NCI-H187 treated with DMSO at 0.1 percent for 48 hours (cell line): ENCODE data around the gene OR13C5.
"Not testable (repeated sequence)": the region's sequence is repeated elsewhere in the genome, so short reads cannot be mapped to it uniquely, and the experiment has no call there.

Source experiments
- DNase-seq: peaks from one replicate; lab custom pipeline; 2025; lab: John Stamatoyannopoulos, UW

OR13C5 gene, protein sequence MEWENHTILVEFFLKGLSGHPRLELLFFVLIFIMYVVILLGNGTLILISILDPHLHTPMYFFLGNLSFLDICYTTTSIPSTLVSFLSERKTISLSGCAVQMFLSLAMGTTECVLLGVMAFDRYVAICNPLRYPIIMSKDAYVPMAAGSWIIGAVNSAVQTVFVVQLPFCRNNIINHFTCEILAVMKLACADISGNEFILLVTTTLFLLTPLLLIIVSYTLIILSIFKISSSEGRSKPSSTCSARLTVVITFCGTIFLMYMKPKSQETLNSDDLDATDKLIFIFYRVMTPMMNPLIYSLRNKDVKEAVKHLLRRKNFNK

DNA sequence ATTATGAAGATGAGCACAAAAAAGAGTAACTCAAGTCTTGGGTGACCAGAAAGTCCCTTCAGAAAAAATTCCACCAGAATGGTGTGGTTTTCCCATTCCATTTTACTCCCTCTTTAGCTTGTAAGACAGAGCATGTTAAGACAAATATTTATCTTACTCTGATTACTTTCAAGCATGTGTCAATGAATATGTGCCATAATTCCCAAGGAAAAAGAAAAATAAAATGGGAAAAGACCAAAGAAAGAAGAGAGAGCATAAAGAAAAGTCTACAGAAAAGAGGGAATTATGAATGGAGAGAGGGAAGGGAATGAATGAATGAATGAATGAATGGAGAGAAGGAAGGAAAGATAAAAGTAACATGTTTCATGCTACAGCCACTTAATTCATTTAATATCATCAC, at the start of gene OR13C5:
Gene OR13C5 (minus strand): TSS at position 101 of the 400 bp plus-strand sequence. CDS start 0 bp downstream, at position 101.
- DNase-seq = not testable (repeated sequence)

DNA sequence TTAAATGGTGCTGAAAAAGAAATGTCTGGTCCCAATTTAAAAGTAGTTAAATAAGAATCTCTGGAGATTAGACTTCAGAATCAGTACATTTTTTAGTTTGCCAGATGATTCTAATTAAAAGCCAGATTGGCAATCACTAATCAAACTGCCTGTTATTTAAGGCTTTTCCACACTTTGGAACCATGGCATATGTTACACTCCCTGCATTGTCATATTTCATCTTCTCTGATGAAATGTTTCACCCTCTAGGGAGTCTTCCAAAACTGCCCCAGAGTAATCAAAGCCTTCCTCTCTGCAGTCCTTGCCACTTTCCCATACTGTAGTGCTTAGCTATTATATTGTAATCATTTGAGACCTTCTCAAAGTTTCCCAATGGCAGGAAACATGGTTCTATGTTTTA, 36.2 kb upstream of the OR13C5 start:
- DNase-seq = no peak

DNA sequence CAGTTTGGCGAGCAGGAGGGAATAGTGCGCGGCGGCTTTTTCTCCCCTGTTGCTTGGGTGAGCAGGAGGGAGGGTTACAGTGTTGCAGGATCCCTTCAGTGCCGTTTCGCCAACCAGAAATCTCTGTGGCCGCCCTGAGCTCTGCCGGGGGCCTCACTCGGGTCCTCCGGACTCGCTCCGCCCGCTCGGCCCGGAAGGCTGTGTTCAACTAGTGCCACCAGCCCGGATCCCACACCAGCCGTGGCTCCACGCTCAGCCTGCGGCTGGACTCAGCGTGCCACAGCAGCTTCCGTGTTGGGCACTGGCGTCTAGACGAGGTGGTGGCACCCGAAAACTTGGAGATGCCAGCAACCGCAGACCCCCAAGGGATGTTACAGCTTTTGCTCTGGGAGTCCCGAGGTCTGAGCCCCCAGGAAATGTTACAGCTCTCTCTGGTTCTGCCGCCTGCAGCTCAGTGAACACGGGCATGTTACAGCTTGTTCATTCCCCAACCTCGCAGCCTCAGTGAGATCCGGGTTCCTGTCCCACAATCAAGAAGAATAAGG, 34.8 kb upstream of the OR13C5 start:
- DNase-seq = no peak

DNA sequence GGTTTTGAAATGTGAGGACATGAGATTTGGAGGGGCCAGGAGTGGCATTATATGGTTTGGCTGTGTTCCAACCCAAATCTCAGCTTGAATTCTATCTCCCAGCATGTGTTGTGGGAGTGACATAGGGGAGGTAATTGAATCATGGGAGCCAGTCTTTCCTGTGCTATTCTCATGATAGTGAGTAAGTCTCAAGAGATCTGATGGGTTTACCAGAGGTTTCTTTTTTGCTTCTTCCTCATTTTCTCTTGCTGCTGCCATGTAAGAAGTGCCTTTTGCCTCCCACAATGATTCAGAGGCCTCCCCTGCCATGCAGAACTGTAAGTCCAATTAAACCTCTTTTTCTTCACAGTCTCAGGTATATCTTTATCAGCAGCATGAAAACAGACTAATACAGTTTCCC, 26.8 kb upstream of the OR13C5 start:
- DNase-seq = not testable (repeated sequence)

DNA sequence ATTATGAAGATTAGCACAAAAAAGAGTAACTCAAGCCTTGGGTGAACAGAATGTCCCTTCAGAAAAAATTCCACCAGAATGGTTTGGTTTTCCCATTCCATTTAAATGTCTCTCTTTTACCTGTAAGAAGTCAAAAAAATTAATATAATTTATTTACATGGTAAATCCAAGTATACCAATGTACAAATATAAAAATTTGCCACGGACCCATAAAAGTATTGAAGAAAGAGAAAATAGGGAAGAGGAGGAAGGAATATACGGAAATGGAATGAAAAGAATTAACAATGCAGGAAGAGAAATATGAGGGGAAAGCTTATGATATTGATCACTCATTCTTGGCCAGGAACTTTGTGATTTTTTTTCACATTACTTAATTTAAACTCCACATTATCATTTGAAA, 18.9 kb upstream of the OR13C5 start, which contains the start of gene OR13C9:
Gene OR13C9 (minus strand): TSS at position 101 of the 400 bp plus-strand sequence. CDS start 0 bp downstream, at position 101.
- no peak for DNase-seq

DNA sequence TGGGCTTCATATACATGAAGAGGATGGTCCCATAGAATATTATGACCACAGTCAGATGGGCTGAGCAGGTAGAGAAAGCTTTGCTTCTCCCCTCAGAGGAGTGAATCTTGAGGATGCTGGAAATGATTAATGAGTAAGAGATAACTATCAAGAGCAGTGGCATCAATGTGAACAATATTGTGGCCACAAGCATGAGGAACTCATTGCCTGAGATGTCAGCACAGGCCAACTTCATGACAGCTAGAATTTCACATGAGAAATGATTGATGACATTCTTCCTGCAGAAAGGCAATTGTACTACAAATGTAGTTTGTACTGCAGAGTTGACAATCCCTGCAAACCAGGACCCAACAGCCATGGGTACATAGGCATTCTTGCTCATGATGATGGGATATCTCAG, 18.2 kb upstream of the OR13C5 start:
- DNase-seq = no peak

DNA sequence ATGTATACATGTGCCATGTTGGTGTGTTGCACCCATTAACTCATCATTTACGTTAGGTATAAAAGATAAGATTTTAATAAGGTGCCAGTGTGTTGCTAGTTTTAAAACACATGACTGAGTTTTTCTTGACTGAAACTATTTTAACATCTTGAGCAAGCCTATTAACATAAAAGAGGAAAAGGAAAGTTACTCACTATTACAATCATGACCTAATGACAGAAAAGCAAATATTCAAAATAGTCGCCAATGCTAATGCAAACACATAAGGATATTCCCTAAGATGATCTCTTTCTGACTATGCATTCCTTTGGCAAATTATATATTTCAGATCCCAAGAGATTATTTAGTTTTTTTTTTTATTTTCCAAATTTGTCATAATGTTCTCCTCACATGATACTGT, 12.0 kb upstream of the OR13C5 start:
- no peak for DNase-seq

DNA sequence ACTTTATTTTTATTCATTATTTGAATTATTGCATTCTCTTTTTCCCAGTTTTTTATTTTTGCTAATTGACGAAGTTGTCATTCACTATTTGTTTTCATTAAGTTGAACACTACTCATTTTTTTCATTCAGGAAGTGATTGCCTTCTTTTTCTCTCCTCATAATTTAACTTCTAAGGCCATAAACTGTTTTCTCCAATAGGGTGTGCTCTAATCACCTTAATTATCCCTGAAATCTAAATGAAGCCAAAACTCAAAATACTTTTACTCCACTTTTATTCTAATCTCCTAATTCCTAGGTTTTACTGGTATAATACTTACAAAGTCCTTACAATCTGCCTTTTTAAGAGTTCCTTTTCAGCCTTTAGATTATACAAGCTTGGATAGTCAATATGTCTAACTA, 9.1 kb upstream of the OR13C5 start:
- DNase-seq = no peak

DNA sequence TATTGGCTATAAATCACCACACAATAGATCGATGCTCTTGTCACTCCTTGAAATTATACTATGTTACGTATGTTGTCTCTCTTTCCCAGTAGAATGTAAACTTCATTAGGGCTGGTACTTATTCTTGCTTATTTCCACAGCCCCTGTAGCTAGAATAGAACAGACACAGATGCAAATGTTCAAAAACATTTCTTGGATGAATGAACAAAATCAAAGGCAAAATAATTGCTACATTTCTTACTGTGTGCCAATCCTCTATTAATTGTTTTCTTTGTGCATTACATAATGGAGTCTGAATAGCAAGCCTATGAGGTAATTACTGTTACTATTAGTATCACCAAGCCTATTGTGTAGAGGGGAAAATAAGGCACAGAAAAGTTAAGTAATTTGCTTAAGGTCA, 6.9 kb upstream of the OR13C5 start:
- no peak for DNase-seq

DNA sequence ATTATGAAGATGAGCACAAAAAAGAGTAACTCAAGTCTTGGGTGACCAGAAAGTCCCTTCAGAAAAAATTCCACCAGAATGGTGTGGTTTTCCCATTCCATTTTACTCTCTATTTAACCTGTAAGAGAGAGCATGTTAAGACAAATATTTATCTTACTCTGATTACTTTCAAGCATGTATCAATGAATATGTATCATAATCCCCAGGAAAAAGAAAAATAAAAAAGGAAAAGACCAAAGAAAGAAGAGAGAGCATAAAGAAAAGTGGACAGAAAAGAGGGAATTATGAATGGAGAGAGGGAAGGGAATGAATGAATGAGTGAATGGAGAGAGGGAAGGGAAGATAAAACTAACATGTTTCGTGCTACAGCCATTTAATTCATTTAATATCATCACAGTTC, 6.3 kb upstream of the OR13C5 start, which contains the start of gene OR13C2:
Gene OR13C2 (minus strand): TSS at position 101 of the 400 bp plus-strand sequence. CDS start 0 bp downstream, at position 101.
- DNase-seq = not testable (repeated sequence)

DNA sequence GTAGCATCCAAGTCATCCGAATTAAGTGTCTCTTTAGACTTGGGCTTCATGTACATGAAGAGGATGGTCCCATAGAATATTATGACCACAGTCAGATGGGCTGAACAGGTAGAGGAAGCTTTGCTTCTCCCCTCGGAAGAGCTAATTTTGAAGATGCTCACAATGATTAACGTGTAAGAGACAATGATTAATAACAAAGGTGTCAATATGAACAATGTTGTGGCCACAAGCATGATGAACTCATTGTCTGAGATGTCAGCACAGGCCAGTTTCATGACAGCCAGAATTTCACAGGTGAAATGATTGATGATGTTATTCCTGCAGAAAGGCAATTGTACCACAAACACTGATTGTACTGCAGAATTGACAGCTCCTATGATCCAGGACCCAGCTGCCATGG, 5.6 kb upstream of the OR13C5 start:
- no peak for DNase-seq

DNA sequence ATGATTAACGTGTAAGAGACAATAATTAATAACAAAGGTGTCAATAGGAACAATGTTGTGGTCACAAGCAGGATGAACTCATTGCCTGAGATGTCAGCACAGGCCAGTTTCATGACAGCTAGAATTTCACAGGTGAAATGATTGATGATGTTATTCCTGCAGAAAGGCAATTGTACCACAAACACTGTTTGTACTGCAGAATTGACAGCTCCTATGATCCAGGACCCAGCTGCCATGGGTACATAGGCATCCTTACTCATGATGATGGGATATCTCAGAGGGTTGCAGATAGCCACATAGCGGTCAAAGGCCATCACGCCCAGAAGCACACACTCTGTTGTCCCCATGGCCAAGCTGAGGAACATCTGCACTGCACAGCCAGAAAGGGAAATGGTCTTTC, 464 bp downstream of the OR13C5 start:
- DNase-seq = not testable (repeated sequence)

DNA sequence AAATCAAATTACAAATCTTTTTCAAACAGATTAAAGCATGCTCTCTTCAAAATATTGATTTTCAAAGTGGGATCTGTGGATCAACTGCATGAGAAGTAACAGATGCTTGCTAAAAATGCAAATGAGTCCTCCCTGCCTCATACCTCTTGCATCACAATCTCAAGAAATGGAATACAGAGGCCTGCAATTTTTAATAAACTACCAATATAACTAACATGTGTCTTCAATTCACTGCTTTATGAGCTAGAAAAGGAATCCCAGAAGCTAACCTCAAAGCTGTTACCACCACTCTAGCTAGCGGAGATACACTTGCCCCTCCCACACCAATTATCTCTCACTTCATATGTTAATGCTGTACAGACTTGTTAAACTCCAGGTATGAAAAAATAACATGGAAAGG, 9.6 kb downstream of the OR13C5 start:
- no peak for DNase-seq

DNA sequence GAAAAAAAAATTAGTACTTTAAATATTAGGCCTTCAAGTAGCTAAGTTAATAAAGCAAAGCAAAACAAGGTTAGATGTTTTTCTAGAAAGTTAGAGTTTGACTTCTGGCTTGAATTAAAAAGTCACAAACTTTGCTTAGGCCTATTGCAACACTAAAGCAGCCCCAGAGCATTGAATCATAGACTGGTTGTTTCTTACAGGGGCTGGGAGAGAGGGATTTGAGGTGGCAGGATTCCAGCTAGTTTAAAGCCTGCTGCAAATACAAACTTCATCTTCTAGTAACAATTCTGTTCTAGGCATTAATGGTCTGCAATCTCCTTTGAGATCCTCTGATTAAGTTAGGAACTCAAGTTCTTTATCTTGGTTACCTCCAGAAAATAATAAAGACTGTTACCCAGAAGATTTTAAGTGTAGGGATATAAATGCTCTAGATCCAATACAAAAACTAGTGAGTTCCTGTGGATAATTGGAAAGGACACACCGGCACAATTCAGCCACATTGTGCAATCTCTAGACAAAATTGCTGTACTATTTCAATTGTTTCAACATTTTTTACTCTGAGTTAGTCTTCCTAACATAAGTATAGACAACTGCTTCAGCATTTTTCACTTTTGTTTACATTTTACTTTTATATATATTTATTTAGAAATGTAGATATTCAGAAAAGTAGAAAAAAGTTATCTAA, 12.6 kb downstream of the OR13C5 start:
- no peak for DNase-seq

DNA sequence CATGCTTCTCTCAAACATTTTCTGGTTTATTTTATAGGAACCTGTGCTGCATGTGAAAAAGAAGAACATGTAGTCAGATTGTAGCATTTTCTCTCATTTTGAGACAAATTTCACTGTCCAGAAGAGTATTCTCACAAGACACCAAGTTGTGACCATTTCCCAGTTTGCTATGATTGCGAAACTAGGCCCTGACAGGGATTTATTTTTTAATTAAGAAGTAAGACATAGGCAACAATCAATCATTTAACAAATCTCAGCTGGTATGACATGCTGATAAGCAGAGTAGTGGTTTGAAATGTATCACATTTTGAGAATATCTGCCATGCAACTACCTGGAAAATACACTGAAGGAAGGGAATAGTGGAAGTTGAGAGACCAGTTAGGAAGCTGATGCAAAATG, 18.7 kb downstream of the OR13C5 start:
- DNase-seq = no peak

DNA sequence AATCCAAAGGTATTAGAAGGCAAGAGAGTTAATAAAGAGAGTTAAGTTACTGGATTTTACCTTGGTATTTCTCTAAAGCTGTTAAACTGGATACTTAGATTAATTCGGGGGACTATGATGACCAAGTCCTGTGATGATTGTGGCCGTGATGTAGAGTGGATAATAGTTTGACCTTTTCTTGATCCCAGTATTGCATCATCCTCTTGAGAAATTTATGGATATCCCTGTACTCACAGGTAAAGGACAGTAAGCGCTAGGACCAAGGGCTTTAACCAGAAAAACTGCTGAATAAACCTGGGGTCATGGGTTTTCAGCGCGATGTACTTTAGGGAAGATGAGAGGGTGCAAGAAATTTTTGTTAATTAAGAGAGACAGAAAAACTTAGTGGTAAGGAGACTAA, 21.9 kb downstream of the OR13C5 start:
- no peak for DNase-seq

DNA sequence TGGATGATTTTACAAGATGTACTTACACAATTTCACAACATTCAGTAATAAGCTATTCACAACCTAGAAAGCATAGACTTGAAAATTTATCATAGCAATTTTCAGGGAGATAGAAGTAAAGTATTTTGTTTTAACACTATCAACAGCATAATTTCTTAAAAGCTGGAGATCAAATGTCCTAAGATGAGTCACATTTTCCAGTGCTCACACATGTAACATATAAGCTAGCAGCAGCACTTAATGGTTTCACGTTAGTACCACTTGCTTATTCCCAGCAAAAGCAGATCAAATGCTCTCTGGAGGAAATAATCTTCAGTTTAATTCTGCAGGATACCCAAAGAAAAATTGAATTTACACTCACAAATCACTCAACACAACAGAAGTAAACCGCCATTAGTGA, 23.8 kb downstream of the OR13C5 start:
- DNase-seq = no peak

DNA sequence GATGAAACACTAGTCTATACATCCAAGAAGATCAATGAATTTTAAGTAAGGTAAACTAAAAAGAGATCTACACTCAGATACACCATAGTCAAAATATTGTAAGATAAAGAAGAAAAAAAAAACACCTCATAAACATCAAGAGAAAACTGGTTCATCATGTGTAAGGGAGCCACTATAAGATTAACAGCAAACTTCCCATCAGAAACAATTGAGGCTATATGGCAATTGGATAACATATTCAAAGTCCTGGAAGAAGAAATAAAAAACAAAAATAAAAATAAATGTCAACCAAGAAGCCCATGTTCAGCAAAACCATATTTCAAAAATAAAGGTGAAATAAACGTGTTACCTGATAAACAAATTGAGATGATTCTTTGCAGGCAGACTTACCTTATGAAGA, 26.6 kb downstream of the OR13C5 start:
- no peak for DNase-seq

DNA sequence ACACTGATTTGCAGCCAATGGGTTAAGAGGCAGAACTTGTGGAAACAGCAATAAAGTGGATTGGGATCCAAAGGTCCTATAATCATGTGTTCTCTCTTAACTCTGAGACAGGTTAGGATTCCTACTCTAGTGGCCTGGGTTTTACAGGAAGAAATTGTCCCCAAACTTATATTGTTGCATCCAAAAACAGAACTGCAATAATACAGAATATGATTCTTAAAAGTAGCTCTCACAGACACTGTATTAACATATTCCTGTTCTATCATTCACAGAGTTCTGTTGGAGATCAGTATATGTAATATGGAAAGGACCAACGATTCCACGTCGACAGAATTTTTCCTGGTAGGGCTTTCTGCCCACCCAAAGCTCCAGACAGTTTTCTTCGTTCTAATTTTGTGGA, 30.3 kb downstream of the OR13C5 start, which contains the start of gene OR13C8:
Gene OR13C8 (plus strand): TSS at position 301 of the 400 bp plus-strand sequence. CDS start 0 bp downstream, at position 301.
- DNase-seq = no peak

DNA sequence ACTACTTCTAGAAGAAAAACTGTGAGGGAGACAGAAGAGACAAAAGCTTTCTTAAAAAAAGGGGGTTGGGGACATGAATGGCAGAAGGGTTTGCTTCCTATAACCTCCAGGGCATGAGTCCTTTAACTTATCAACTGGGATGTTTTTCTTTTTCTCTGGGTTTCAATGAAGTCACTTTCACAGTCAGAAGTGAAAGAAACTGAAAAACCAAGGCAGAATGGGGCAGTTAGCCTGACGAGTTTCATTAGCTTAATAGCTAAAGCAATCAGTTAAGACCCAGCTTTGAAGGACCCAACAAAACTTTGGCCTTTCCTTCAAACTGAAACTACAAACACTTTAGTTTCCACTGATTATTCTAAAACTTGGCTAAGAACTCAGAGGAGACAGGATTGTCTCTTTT, 34.9 kb downstream of the OR13C5 start:
- no peak for DNase-seq

DNA sequence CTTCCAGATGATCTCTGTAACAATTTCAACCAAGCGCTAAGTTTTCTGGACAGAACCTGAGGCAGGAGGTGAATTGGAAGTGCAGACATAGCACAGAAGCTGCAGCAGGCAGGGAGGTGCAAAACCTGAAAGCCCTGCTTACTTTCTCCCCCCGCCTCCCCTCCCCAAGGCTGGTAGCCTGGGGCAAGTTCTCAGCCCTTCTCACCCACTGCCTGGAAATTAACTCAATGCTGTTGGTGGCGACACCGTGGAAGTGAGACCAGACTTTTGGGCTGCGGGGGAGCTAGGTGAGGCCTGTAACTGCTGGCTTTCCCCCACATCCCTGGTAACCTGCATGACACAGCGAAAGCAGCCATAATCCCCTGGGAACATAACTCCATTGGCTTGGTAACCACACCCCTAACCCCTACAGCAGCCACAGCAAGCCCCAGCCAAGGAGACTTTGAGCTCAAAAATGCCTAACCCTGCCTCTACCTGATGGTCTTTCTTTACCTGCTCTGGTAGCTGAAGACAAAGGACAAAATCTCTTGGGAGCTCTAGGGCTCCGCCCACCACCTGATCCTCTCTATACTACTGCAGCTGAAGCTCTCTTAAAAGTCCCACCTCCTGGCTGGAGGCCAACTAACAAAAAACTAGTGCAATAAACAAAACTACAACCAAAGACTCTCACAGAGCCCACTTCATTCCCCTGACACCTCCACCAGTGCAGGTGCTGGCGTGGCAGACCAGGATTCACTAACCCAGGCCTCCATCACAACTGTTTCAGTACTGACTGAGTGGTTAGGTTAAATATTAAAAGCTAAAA, 42.2 kb downstream of the OR13C5 start:
- no peak for DNase-seq

DNA sequence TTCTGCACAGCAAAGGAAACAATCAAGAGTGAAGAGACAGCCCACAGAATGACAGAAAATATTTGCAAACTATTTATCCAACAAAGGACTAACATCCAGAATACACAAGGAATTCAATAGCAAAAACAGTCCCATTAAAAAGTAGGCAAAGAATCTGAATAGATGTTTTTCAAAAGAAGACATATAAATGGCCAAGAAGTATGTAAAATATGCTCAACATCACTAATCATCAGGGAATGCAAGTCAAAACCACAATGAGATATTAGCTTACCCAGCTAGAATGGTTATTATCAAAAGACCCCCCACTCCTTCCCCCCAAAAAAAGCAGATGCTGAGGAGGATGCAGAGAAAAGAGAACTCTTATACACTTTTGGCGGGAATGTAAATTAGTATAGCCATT, 43.7 kb downstream of the OR13C5 start:
- DNase-seq = no peak
